ENCODE results near the gene TRERF1. TPM values are rescaled to one million over a fixed set of nuclear protein-coding genes. Genes with fewer than 3 reads are reported as not detected.

The TRERF1 gene
- total and polyA plus RNA-seq, 5 donors from 2014 or later, result 2.3 to 55.7 (median 4.7) TPM

GRCh38 chr6:42440027-42440426 is 11.7 kb downstream of the TRERF1 start:
- no peaks in the 10 kb centered on the region for H3K9me3 Mint-ChIP-seq
- peaks cover 14% of the 10 kb centered on the region for H3K36me3 Mint-ChIP-seq
- H3K4me3 Mint-ChIP-seq, result peak overlapping the region in 3 of 4 donors; percentile 72 to 97 (median 76)
- no peaks in the 10 kb centered on the region for H3K9me3 ChIP-seq (ENCODE audit: control insufficient read depth in 2 of 2, low read length in 2 of 2)
- no peaks in the 10 kb centered on the region for H3K27me3 Mint-ChIP-seq
- H3K27ac ChIP-seq (ENCODE audit: insufficient read depth, low read length, poor library complexity, severe bottlenecking), result peak overlapping the region; percentile 74
- no peak for ATAC-seq (ENCODE audit: low read depth in 2 of 2)
- no peak for DNase-seq
- H3K27ac Mint-ChIP-seq, result peak overlapping the region; percentile 11 to 96 (median 82)
- peaks cover 55% of the 10 kb centered on the region for H3K4me1 ChIP-seq (ENCODE audit: control insufficient read depth, insufficient read depth, low read length, poor library complexity, severe bottlenecking)
- H3K27me3 ChIP-seq (ENCODE audit: control insufficient read depth, insufficient read depth, low read length), result no peaks in the 10 kb centered on the region
- H3K4me3 ChIP-seq (ENCODE audit: low read depth, low read length), result peak overlapping the region; percentile 76
- peaks cover 17 to 72% (median 52%) of the 10 kb centered on the region in 4 donors for H3K4me1 Mint-ChIP-seq
- H3K36me3 ChIP-seq (ENCODE audit: control insufficient read depth, insufficient read depth, low read length), result no peaks in the 10 kb centered on the region

- H3K4me3 Mint-ChIP-seq, result no peak overlapping the region
- peak overlapping the region; percentile 32 to 54 (median 42) for H3K27ac Mint-ChIP-seq
- H3K9me3 Mint-ChIP-seq, result peaks cover 0 to 13% (median 4%) of the 10 kb centered on the region in 7 donors
- Histone ChIP-seq H3K9me3 (ENCODE audit: control insufficient read depth in 2 of 2, low read length in 2 of 2) (peaks cover 14% of the 10 kb centered on the region in 2 experiments), H3K4me1 (ENCODE audit: control insufficient read depth, insufficient read depth, low read length, poor library complexity, severe bottlenecking) (peaks cover 24% of the 10 kb centered on the region), H3K4me3 (ENCODE audit: low read depth, low read length) (no peak overlapping the region), H3K27ac (ENCODE audit: insufficient read depth, low read length, poor library complexity, severe bottlenecking) (no peak overlapping the region), H3K36me3 (ENCODE audit: control insufficient read depth, insufficient read depth, low read length) (peaks cover 15% of the 10 kb centered on the region), H3K27me3 (ENCODE audit: control insufficient read depth, insufficient read depth, low read length) (no peaks in the 10 kb centered on the region)
- peaks cover 13 to 58% (median 36%) of the 10 kb centered on the region in 4 donors for H3K4me1 Mint-ChIP-seq
- ATAC-seq (ENCODE audit: low read depth in 2 of 2) (no peak), DNase-seq (no peak)
- no peaks in the 10 kb centered on the region for H3K27me3 Mint-ChIP-seq
- peaks cover 30% of the 10 kb centered on the region for H3K36me3 Mint-ChIP-seq
Observed at GRCh38 chr6:42436825-42437224, 14.9 kb downstream of the TRERF1 start.

- no peak for DNase-seq
- Histone ChIP-seq H3K36me3 (ENCODE audit: control insufficient read depth, insufficient read depth, low read length) (peaks cover 21% of the 10 kb centered on the region), H3K4me3 (ENCODE audit: low read depth, low read length) (no peak overlapping the region), H3K27me3 (ENCODE audit: control insufficient read depth, insufficient read depth, low read length) (no peaks in the 10 kb centered on the region), H3K27ac (ENCODE audit: insufficient read depth, low read length, poor library complexity, severe bottlenecking) (no peak overlapping the region), H3K4me1 (ENCODE audit: control insufficient read depth, insufficient read depth, low read length, poor library complexity, severe bottlenecking) (peaks cover 12% of the 10 kb centered on the region), H3K9me3 (ENCODE audit: control insufficient read depth in 2 of 2, low read length in 2 of 2) (peaks cover 14% of the 10 kb centered on the region in 2 experiments)
- H3K36me3 Mint-ChIP-seq, result peaks cover 34% of the 10 kb centered on the region
- H3K27me3 Mint-ChIP-seq, result no peaks in the 10 kb centered on the region
- H3K27ac Mint-ChIP-seq, result no peak overlapping the region
- H3K4me1 Mint-ChIP-seq, result peaks cover 11 to 52% (median 32%) of the 10 kb centered on the region in 4 donors
- H3K9me3 Mint-ChIP-seq, result peaks cover 0 to 13% (median 4%) of the 10 kb centered on the region in 7 donors
- no peak for ATAC-seq (ENCODE audit: low read depth in 2 of 2)
- H3K4me3 Mint-ChIP-seq, result peak overlapping the region in 1 of 4 donors; percentile 75
Observed at GRCh38 chr6:42434237-42434636, 17.5 kb downstream of the TRERF1 start.

GRCh38 chr6:42433409-42433808 is 18.3 kb downstream of the TRERF1 start:
- no peaks in the 10 kb centered on the region for H3K27me3 ChIP-seq (ENCODE audit: control insufficient read depth, insufficient read depth, low read length)
- ATAC-seq (ENCODE audit: low read depth in 2 of 2) (no peak), DNase-seq (no peak)
- peaks cover 21% of the 10 kb centered on the region for H3K4me1 ChIP-seq (ENCODE audit: control insufficient read depth, insufficient read depth, low read length, poor library complexity, severe bottlenecking)
- Mint-ChIP-seq H3K4me1 (peaks cover 11 to 53% (median 34%) of the 10 kb centered on the region in 4 donors), H3K27me3 (no peaks in the 10 kb centered on the region), H3K4me3 (peak overlapping the region in 1 of 4 donors; percentile 32), H3K36me3 (peaks cover 27% of the 10 kb centered on the region), H3K9me3 (peaks cover 0 to 13% (median 4%) of the 10 kb centered on the region in 7 donors), H3K27ac (peak overlapping the region in 1 of 3 donors; percentile 38)
- no peak overlapping the region for H3K4me3 ChIP-seq (ENCODE audit: low read depth, low read length)
- H3K36me3 ChIP-seq (ENCODE audit: control insufficient read depth, insufficient read depth, low read length), result peaks cover 21% of the 10 kb centered on the region
- H3K9me3 ChIP-seq (ENCODE audit: control insufficient read depth in 2 of 2, low read length in 2 of 2), result peaks cover 14% of the 10 kb centered on the region in 2 experiments
- H3K27ac ChIP-seq (ENCODE audit: insufficient read depth, low read length, poor library complexity, severe bottlenecking), result no peak overlapping the region

- peaks cover 14% of the 10 kb centered on the region in 2 experiments for H3K9me3 ChIP-seq (ENCODE audit: control insufficient read depth in 2 of 2, low read length in 2 of 2)
- peaks cover 29% of the 10 kb centered on the region for H3K4me1 ChIP-seq (ENCODE audit: control insufficient read depth, insufficient read depth, low read length, poor library complexity, severe bottlenecking)
- ATAC-seq (ENCODE audit: low read depth in 2 of 2) (no peak), DNase-seq (no peak)
- H3K36me3 Mint-ChIP-seq, result peaks cover 27% of the 10 kb centered on the region
- H3K4me1 Mint-ChIP-seq, result peaks cover 11 to 60% (median 41%) of the 10 kb centered on the region in 4 donors
- H3K9me3 Mint-ChIP-seq, result peaks cover 0 to 13% (median 4%) of the 10 kb centered on the region in 7 donors
- H3K27me3 ChIP-seq (ENCODE audit: control insufficient read depth, insufficient read depth, low read length), result no peaks in the 10 kb centered on the region
- H3K4me3 Mint-ChIP-seq, result no peak overlapping the region
- H3K27me3 Mint-ChIP-seq, result no peaks in the 10 kb centered on the region
- peaks cover 21% of the 10 kb centered on the region for H3K36me3 ChIP-seq (ENCODE audit: control insufficient read depth, insufficient read depth, low read length)
- H3K4me3 ChIP-seq (ENCODE audit: low read depth, low read length), result no peak overlapping the region
- H3K27ac ChIP-seq (ENCODE audit: insufficient read depth, low read length, poor library complexity, severe bottlenecking), result no peak overlapping the region
- H3K27ac Mint-ChIP-seq, result no peak overlapping the region
Observed at GRCh38 chr6:42431877-42432276, 19.8 kb downstream of the TRERF1 start.

GRCh38 chr6:42431356-42431755 is 20.4 kb downstream of the TRERF1 start:
- H3K4me3 ChIP-seq (ENCODE audit: low read depth, low read length), result no peak overlapping the region
- Mint-ChIP-seq H3K36me3 (peaks cover 27% of the 10 kb centered on the region), H3K27me3 (no peaks in the 10 kb centered on the region), H3K4me1 (peaks cover 13 to 61% (median 42%) of the 10 kb centered on the region in 4 donors), H3K9me3 (peaks cover 0 to 13% (median 4%) of the 10 kb centered on the region in 7 donors), H3K4me3 (no peak overlapping the region), H3K27ac (no peak overlapping the region)
- no peak overlapping the region for H3K27ac ChIP-seq (ENCODE audit: insufficient read depth, low read length, poor library complexity, severe bottlenecking)
- no peaks in the 10 kb centered on the region for H3K27me3 ChIP-seq (ENCODE audit: control insufficient read depth, insufficient read depth, low read length)
- peaks cover 21% of the 10 kb centered on the region for H3K36me3 ChIP-seq (ENCODE audit: control insufficient read depth, insufficient read depth, low read length)
- peaks cover 29% of the 10 kb centered on the region for H3K4me1 ChIP-seq (ENCODE audit: control insufficient read depth, insufficient read depth, low read length, poor library complexity, severe bottlenecking)
- H3K9me3 ChIP-seq (ENCODE audit: control insufficient read depth in 2 of 2, low read length in 2 of 2), result peaks cover 14% of the 10 kb centered on the region in 2 experiments
- ATAC-seq (ENCODE audit: low read depth in 2 of 2) (no peak), DNase-seq (no peak)

- peak overlapping the region; percentile 79 for H3K27ac ChIP-seq (ENCODE audit: insufficient read depth, low read length, poor library complexity, severe bottlenecking)
- peaks cover 27% of the 10 kb centered on the region for H3K36me3 Mint-ChIP-seq
- peaks cover 0 to 13% (median 4%) of the 10 kb centered on the region in 7 donors for H3K9me3 Mint-ChIP-seq
- peaks cover 14% of the 10 kb centered on the region in 2 experiments for H3K9me3 ChIP-seq (ENCODE audit: control insufficient read depth in 2 of 2, low read length in 2 of 2)
- H3K4me1 ChIP-seq (ENCODE audit: control insufficient read depth, insufficient read depth, low read length, poor library complexity, severe bottlenecking), result peaks cover 29% of the 10 kb centered on the region
- no peaks in the 10 kb centered on the region for H3K27me3 ChIP-seq (ENCODE audit: control insufficient read depth, insufficient read depth, low read length)
- ATAC-seq (ENCODE audit: low read depth in 2 of 2) (no peak), DNase-seq (no peak)
- H3K4me3 ChIP-seq (ENCODE audit: low read depth, low read length), result no peak overlapping the region
- peak overlapping the region; percentile 83 to 99 (median 95) for H3K27ac Mint-ChIP-seq
- H3K36me3 ChIP-seq (ENCODE audit: control insufficient read depth, insufficient read depth, low read length), result peaks cover 21% of the 10 kb centered on the region
- H3K4me3 Mint-ChIP-seq, result peak overlapping the region in 2 of 4 donors; percentile 38 to 60
- H3K4me1 Mint-ChIP-seq, result peaks cover 15 to 69% (median 51%) of the 10 kb centered on the region in 4 donors
- H3K27me3 Mint-ChIP-seq, result no peaks in the 10 kb centered on the region
Observed at GRCh38 chr6:42429836-42430235, 21.9 kb downstream of the TRERF1 start.

All from CD4-positive, CD25-positive, alpha-beta regulatory T cell (primary cell).